ENCODE data around the gene RNF187.

RNF187 gene

GRCh38 chr1:228544021-228544850, 57.1 kb downstream of the RNF187 start:
- no peak for DNase-seq (ENCODE audit: low read depth in 1 of 2, low spot score in 1 of 2)

DNA sequence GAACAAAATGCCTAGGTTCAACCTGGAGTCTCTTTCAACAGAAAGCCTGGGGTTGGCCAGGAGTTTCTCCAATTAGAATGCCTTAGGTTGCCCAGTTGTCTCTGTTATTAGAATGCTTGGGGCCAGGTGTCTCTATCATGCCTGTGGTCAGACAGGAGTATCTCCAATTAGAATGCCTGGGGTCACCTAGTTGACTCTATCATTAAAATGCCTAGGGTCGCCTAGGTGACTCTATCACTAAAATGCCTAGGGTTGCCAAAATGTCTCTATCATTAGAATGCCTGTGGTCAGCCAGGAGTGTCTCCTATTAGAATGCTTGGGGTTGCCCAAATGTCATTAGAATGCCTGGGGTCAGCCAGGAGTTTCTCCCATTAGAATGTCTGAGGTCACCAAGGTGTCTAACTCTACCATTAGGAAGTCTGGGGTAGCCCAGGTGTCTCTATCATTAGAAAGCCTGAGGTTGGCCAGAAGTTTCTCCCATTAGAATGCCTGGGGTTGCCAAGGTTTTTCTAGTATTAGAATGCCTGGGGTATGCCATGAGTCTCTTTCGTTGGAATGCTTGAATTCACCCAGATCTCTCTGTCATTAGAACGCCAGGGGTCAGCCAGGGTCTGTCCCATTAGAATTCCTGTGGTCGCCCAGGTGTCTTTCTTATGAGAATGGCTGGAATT, 57.9 kb downstream of the RNF187 start:
- DNase-seq (ENCODE audit: low read depth in 1 of 2, low spot score in 1 of 2), result no peak

Data from activated T-helper 1 cell treated with anti-CD3 and anti-CD28 coated beads, Interleukin-2, amount 50 U/mL, for 16 hours (primary cell).